Activated CD4-positive, alpha-beta T cell treated with anti-CD3 and anti-CD28 coated beads for 36 hours (primary cell): ENCODE data around the gene CCDC70. TPM values are rescaled to one million over a fixed set of nuclear protein-coding genes. Genes with fewer than 3 reads are reported as not detected.

Experiments
- total RNA-seq, 2 experiments: library from RNA; stranded (reverse); gene quantifications; one replicate each; pipeline ENCODE4 v1.2.3, GENCODE V29; 2021

CCDC70 gene
- total RNA-seq, 2 experiments from 2014 or later: not detected

Other genes starting within 250 kb of the CCDC70 start
- 1 to 10 TPM; 4.9 to 5.3 TPM for gene DHRS12, start 57.8 kb upstream of the CCDC70 start, total RNA-seq
- under 1 TPM; 0.18 to 0.33 TPM for gene TMEM272, start 16.8 kb upstream of the CCDC70 start, total RNA-seq
- gene ATP7B, start 149.5 kb downstream of the CCDC70 start, total RNA-seq: 1 to 10 TPM; 1.1 to 1.4 TPM
- 10 to 100 TPM; 14.1 to 18.1 TPM for gene ALG11, start 150.4 kb downstream of the CCDC70 start, total RNA-seq
- 1 to 10 TPM; 6.1 to 7.6 TPM for gene UTP14C, start 162.7 kb downstream of the CCDC70 start, total RNA-seq